PC-9 (cell line): ENCODE results near the gene SART3. TPM values are rescaled to one million over a fixed set of nuclear protein-coding genes. Genes with fewer than 3 reads are reported as not detected.

Source experiments
- BruUV-seq: library from RNA; stranded (reverse); fragments of 400-500 nt; replicated peaks from 2 replicates; lab custom pipeline; 2021; lab: Mats Ljungman, UMichigan
- CTCF ChIA-PET: fragments of 300-600 bp; sonication (Branson Sonifier 250); formaldehyde crosslinking; loops from one replicate; lab custom pipeline; 2022; ENCODE audit warnings: antibody characterized with exemption; lab: Charles Lee
- POLR2A ChIA-PET: fragments of 300-600 bp; sonication (Branson Sonifier 250); formaldehyde crosslinking; loops from one replicate; lab custom pipeline; 2022; ENCODE audit warnings: antibody characterized with exemption; ENCODE audit not compliant: unreplicated experiment; lab: Charles Lee
- DNase-seq, 2 experiments: peaks; one replicate each; pipeline versions ENCODE4 v3.0.0 to v3.0.0-alpha.2; 2015 to 2022; ENCODE audit warnings: mixed read lengths in 1 of 2
- H2AFZ ChIP-seq: fragments of 200-600 bp; sonication (generic); 2 replicates; pipeline ENCODE4 v1.8.1; 2017; ENCODE audit warnings: antibody characterized with exemption
- H3F3A ChIP-seq: fragments of 200-600 bp; sonication (generic); 2 replicates; pipeline ENCODE4 v1.8.1; 2017; ENCODE audit warnings: antibody characterized with exemption, mild to moderate bottlenecking, low read depth; ENCODE audit not compliant: insufficient read depth
- H3K27ac ChIP-seq: fragments of 200-600 bp; sonication (generic); 2 replicates; pipeline ENCODE4 v1.6.1; 2016; ENCODE audit warnings: mixed run types
- H3K27me3 ChIP-seq: fragments of 200-600 bp; sonication (generic); 2 replicates; pipeline ENCODE4 v1.6.1; 2016; ENCODE audit warnings: low read depth, mixed run types; ENCODE audit not compliant: insufficient read depth
- H3K36me3 ChIP-seq: fragments of 200-600 bp; sonication (generic); 2 replicates; pipeline ENCODE4 v1.6.1; 2016; ENCODE audit warnings: low read depth, mixed run types
- H3K4me1 ChIP-seq: fragments of 200-600 bp; sonication (generic); replicated peaks from 2 replicates; pipeline ENCODE4 v1.6.1; 2016; ENCODE audit warnings: mixed run types; ENCODE audit not compliant: insufficient read depth
- H3K4me2 ChIP-seq: fragments of 200-600 bp; sonication (generic); 2 replicates; pipeline ENCODE4 v1.6.1; 2017; ENCODE audit warnings: mixed run types
- H3K4me3 ChIP-seq: fragments of 200-600 bp; sonication (generic); 2 replicates; pipeline ENCODE4 v1.6.1; 2016; ENCODE audit warnings: mixed run types
- H3K79me2 ChIP-seq: fragments of 200-600 bp; sonication (generic); 2 replicates; pipeline ENCODE4 v1.6.1; 2017; ENCODE audit warnings: low read depth, mixed run types
- H3K9me2 ChIP-seq: fragments of 200-600 bp; sonication (generic); 2 replicates; pipeline ENCODE4 v1.8.1; 2017; ENCODE audit warnings: mild to moderate bottlenecking; ENCODE audit not compliant: insufficient read depth
- H3K9me3 ChIP-seq: fragments of 200-600 bp; sonication (generic); 2 replicates; pipeline ENCODE4 v1.8.1; 2016; ENCODE audit warnings: low read depth; ENCODE audit not compliant: insufficient read depth
- H4K20me1 ChIP-seq: fragments of 200-600 bp; sonication (generic); 2 replicates; pipeline ENCODE4 v1.8.1; 2017; ENCODE audit not compliant: insufficient read depth
- EZH2 ChIP-seq: fragments of 200-600 bp; sonication (generic); IDR thresholded peaks from 2 replicates; pipeline ENCODE4 v1.8.0; 2017; ENCODE audit warnings: antibody characterized with exemption, low read depth
- intact Hi-C: fragments of 100-400 bp; cut with micrococcal nuclease; formaldehyde crosslinking; loops from one replicate; pipeline ENCODE4 v1.10.0; 2022; ENCODE audit not compliant: unreplicated experiment
- total RNA-seq: library from RNA; stranded (reverse); gene quantifications from 2 replicates; pipeline ENCODE4 v1.2.3, GENCODE V29; 2021
- TF ChIP-seq, protein P1 (sequence below): fragments of 200-600 bp; sonication (generic); conservative IDR thresholded peaks from 2 replicates; pipeline ENCODE4 v1.6.1; 2017; ENCODE audit warnings: mixed run types, antibody characterized with exemption, mild to moderate bottlenecking, moderate library complexity

SART3 gene
- total RNA-seq, 1 experiment from 2014 or later = 49.3 TPM

DNA sequence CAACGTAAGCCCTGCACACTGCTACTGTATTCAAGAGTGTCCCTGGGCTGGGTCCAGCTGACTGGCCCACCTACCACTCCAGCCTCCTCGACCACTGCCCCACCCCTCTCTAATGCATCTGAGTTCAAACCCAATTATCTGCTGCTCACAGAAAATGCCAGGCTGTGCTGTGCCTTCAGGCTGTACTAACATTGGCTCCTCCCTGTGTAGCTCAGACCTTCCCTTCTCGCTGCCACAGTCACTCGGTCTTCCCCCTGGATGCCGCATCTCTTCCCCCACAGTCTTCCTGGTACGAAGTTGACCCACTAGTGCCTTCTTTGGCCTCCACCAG lies 33.8 kb downstream of the SART3 start:
- CTCF ChIA-PET = no interaction called here
- peaks cover 33% of the 10 kb centered on the region for H3K36me3 ChIP-seq
- BruUV-seq = no TSS peak

DNA sequence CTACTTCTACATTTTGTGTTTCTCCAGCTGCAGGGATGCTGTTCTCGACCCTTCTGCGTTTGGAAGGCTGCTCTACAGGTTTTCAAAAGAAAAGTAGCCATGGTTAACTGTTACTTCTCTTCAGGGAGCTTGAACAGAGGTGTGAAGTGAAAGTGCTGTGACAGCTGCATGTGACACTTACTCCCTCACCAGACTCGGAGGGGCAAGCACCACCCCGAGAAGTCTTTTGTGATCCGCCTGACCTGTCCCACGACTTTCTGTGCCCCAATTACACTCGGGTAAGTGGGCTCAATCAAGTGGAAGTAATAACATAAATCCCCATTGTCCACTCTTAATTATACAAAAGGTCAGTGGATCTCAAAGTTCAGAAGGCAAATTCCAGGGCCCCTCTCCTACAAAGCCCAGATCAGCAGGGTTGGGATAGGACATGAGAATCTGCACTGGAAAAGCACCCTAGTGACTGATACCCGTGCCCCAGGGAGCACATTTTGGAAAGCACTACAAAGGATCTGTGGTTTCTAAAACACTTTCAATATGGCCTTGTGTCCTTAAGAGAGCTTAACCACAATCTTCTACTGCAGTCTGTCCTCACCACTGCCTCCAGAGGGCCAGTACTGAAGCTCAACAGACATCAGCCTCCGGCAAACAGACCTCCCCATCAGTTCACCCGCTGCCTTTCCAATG lies 34.3 kb downstream of the SART3 start:
- no peaks in the 10 kb centered on the region for H3K4me1 ChIP-seq
- no peaks in the 10 kb centered on the region for H3K79me2 ChIP-seq
- CTCF ChIA-PET = no interaction called here
- H3F3A ChIP-seq = no peaks in the 10 kb centered on the region; the same call in 1 of the 2 replicates
- H3K27ac ChIP-seq = no peak overlapping the region
- no peak overlapping the region for H3K4me2 ChIP-seq
- POLR2A ChIA-PET = no interaction called here
- H2AFZ ChIP-seq = no peak overlapping the region
- intact Hi-C loops = no loop called here
- peaks cover 10% of the 10 kb centered on the region; the same call in 1 of the 2 replicates for H4K20me1 ChIP-seq
- no peaks in the 10 kb centered on the region for H3K27me3 ChIP-seq
- no peaks in the 10 kb centered on the region for H3K9me3 ChIP-seq
- H3K4me3 ChIP-seq = no peak overlapping the region
- no peaks in the 10 kb centered on the region for H3K9me2 ChIP-seq
- DNase-seq = no peak
- no TSS peak for BruUV-seq
- TF ChIP-seq, protein P1, sequence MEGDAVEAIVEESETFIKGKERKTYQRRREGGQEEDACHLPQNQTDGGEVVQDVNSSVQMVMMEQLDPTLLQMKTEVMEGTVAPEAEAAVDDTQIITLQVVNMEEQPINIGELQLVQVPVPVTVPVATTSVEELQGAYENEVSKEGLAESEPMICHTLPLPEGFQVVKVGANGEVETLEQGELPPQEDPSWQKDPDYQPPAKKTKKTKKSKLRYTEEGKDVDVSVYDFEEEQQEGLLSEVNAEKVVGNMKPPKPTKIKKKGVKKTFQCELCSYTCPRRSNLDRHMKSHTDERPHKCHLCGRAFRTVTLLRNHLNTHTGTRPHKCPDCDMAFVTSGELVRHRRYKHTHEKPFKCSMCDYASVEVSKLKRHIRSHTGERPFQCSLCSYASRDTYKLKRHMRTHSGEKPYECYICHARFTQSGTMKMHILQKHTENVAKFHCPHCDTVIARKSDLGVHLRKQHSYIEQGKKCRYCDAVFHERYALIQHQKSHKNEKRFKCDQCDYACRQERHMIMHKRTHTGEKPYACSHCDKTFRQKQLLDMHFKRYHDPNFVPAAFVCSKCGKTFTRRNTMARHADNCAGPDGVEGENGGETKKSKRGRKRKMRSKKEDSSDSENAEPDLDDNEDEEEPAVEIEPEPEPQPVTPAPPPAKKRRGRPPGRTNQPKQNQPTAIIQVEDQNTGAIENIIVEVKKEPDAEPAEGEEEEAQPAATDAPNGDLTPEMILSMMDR = no peak
- TF ChIP-seq EZH2 = no peak
- peaks cover 33% of the 10 kb centered on the region for H3K36me3 ChIP-seq

More for the DNA sequence above, 33.8 kb downstream of the SART3 start:
- intact Hi-C loops = no loop called here
- Histone ChIP-seq H3K9me2 (no peaks in the 10 kb centered on the region), H3K4me1 (no peaks in the 10 kb centered on the region), H3K27ac (no peak overlapping the region), H4K20me1 (peaks cover 10% of the 10 kb centered on the region; the same call in 1 of the 2 replicates), H3K4me3 (no peak overlapping the region), H3K27me3 (no peaks in the 10 kb centered on the region), H2AFZ (no peak overlapping the region), H3K9me3 (no peaks in the 10 kb centered on the region), H3K79me2 (no peaks in the 10 kb centered on the region), H3K4me2 (no peak overlapping the region), H3F3A (no peaks in the 10 kb centered on the region; the same call in 1 of the 2 replicates)
- TF ChIP-seq, protein P1 = no peak
- TF ChIP-seq EZH2 = no peak
- no peak for DNase-seq
- POLR2A ChIA-PET = no interaction called here

DNA sequence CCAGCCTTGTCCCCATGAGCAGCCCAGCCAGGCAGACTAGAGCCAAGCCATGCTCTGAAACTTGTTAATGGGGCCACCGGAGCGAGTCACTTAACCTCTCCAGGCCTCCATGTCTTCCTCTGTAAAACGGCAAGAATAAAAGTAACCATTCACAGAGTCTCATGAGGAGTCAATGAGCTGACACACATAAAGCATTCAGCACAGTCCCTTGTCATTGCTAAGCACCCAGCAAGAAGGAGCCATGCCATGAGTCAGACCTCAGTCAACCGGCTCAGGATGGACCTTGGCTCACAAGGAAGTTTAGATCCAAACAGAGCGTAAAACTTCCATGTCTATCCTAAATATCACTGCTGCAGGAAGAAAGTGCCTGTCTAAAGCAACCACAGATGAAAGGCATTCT lies 35.3 kb downstream of the SART3 start:
- no peak for DNase-seq
- no TSS peak for BruUV-seq

More for the DNA sequence above, 35.3 kb downstream of the SART3 start:
- Histone ChIP-seq H3K36me3 (peaks cover 33% of the 10 kb centered on the region), H3F3A (peaks cover 9% of the 10 kb centered on the region; the same call in 1 of the 2 replicates), H2AFZ (no peak overlapping the region), H3K79me2 (no peaks in the 10 kb centered on the region), H3K9me3 (no peaks in the 10 kb centered on the region), H3K27ac (no peak overlapping the region), H3K4me3 (no peak overlapping the region), H3K27me3 (no peaks in the 10 kb centered on the region), H3K9me2 (no peaks in the 10 kb centered on the region), H4K20me1 (peaks cover 10% of the 10 kb centered on the region; the same call in 1 of the 2 replicates), H3K4me1 (no peaks in the 10 kb centered on the region), H3K4me2 (no peak overlapping the region)
- CTCF ChIA-PET = no interaction called here
- intact Hi-C loops = no loop called here
- TF ChIP-seq, protein P1 = no peak
- no peak for TF ChIP-seq EZH2
- POLR2A ChIA-PET = no interaction called here
